GM21423 (cell line): ENCODE measurements around the gene GRXCR2.
"Not testable (repeated sequence)": the region's sequence is repeated elsewhere in the genome, so short reads cannot be mapped to it uniquely, and the experiment has no call there.

ENCODE experiments used
- ATAC-seq: cut with Tn5 transposase; IDR thresholded peaks from one replicate; pipeline ENCODE4 v1.9.1; 2021; ENCODE audit warnings: mild to moderate bottlenecking, moderate library complexity; ENCODE audit not compliant: unreplicated experiment

Gene GRXCR2

GRCh38 chr5:145887976-145888574 lies 15.3 kb upstream of the GRXCR2 start:
- ATAC-seq, result peak; percentile 51

- ATAC-seq, result no peak
These were observed 14.4 kb upstream of the GRXCR2 start for GRCh38 chr5:145887217-145887616.

GRCh38 chr5:145874765-145875164 lies 2.0 kb upstream of the GRXCR2 start:
- no peak for ATAC-seq

- no peak for ATAC-seq
These were observed 328 bp downstream of the GRXCR2 start for GRCh38 chr5:145872486-145872885.

- no peak for ATAC-seq
These were observed 3.1 kb downstream of the GRXCR2 start for GRCh38 chr5:145869753-145870152.

- ATAC-seq, result no peak
These were observed 5.0 kb downstream of the GRXCR2 start for GRCh38 chr5:145867806-145868205.

GRCh38 chr5:145864432-145864831 lies 8.4 kb downstream of the GRXCR2 start:
- not testable (repeated sequence) for ATAC-seq

- no peak for ATAC-seq
These were observed 9.8 kb downstream of the GRXCR2 start for GRCh38 chr5:145863003-145863402.

- no peak for ATAC-seq
These were observed 12.9 kb downstream of the GRXCR2 start for GRCh38 chr5:145859897-145860296.

- no peak for ATAC-seq
These were observed 13.4 kb downstream of the GRXCR2 start for GRCh38 chr5:145859453-145859852.

- no peak for ATAC-seq
These were observed 13.9 kb downstream of the GRXCR2 start for GRCh38 chr5:145858959-145859358.

- no peak for ATAC-seq
These were observed 16.5 kb downstream of the GRXCR2 start for GRCh38 chr5:145856285-145856818.

- no peak for ATAC-seq
These were observed 17.0 kb downstream of the GRXCR2 start for GRCh38 chr5:145855763-145856267.

- no peak for ATAC-seq
These were observed 18.1 kb downstream of the GRXCR2 start for GRCh38 chr5:145854651-145855258.

- ATAC-seq, result no peak
These were observed 18.9 kb downstream of the GRXCR2 start for GRCh38 chr5:145853781-145854376.

GRCh38 chr5:145852990-145853389 lies 19.8 kb downstream of the GRXCR2 start:
- ATAC-seq, result no peak

GRCh38 chr5:145848854-145849253 lies 24.0 kb downstream of the GRXCR2 start:
- ATAC-seq, result no peak

- ATAC-seq, result no peak
These were observed 25.0 kb downstream of the GRXCR2 start for GRCh38 chr5:145847499-145848497.

- ATAC-seq, result no peak
These were observed 26.7 kb downstream of the GRXCR2 start for GRCh38 chr5:145846081-145846480.

- no peak for ATAC-seq
These were observed 31.5 kb downstream of the GRXCR2 start for GRCh38 chr5:145841299-145841698.
